ENCODE results near the gene COL20A1.

COL20A1 gene

GRCh38 chr20:63347081-63347741 lies 54.2 kb downstream of the COL20A1 start:
- Histone ChIP-seq H3K27me3 (ENCODE audit: insufficient read depth, low read length) (peaks cover 29% of the 10 kb centered on the region), H2AFZ (ENCODE audit: low read length, unreplicated experiment) (no peak overlapping the region), H3K36me3 (ENCODE audit: insufficient read depth, low read length) (no peaks in the 10 kb centered on the region), H3K4me1 (ENCODE audit: control insufficient read depth, insufficient read depth, low read length, unreplicated experiment) (no peaks in the 10 kb centered on the region), H3K4me3 (ENCODE audit: low read depth, low read length) (no peak overlapping the region), H3K79me2 (ENCODE audit: control insufficient read depth, insufficient read depth, low read length, unreplicated experiment) (no peaks in the 10 kb centered on the region), H3K27ac (ENCODE audit: low read depth, low read length) (no peak overlapping the region)

DNA sequence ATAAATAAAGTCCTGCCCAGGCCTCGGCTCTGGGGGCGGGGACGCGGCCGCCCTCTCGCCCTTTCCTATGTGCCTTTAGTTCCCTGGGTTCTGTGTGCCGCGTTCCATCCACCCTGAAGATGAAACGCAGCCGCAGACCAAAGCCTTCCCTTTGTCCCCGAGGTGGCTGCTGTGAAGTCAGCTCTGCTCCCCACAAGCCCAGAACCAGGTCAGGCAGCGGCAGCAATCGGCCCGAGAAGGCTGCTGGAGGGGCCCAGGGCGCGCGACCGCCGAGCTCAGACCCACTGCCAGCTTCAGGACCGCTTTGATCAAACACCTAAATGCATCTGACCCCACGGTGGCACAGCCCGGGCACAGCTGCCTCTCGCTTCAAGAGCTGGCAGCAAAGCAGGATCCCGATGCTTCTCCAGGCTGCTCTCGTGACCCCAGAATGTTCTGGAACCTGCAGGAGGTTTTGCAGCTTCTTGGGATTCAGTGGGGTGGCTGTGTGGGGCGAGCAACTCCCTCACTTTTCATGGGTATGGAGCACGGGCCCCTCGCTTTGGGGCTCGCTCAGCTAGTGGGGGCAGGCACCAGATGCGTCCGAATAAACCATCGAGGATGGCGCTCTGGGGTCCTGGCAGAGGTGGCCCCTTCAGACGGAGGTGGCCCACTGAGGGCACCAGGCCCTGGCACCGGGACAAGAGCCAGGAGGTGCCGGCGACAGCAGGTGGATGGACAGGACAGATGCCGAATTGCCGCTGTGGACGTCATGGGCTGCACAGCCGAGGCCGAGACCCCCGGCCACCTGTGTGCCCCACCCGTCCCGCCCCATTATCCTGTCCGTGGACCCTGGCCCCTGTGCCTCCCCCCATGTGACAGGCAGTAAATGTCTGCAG lies 55.2 kb downstream of the COL20A1 start:
- Histone ChIP-seq H3K79me2 (ENCODE audit: control insufficient read depth, insufficient read depth, low read length, unreplicated experiment) (no peaks in the 10 kb centered on the region), H2AFZ (ENCODE audit: low read length, unreplicated experiment) (no peak overlapping the region), H3K36me3 (ENCODE audit: insufficient read depth, low read length) (no peaks in the 10 kb centered on the region), H3K4me1 (ENCODE audit: control insufficient read depth, insufficient read depth, low read length, unreplicated experiment) (no peaks in the 10 kb centered on the region), H3K4me3 (ENCODE audit: low read depth, low read length) (no peak overlapping the region), H3K27ac (ENCODE audit: low read depth, low read length) (no peak overlapping the region), H3K27me3 (ENCODE audit: insufficient read depth, low read length) (peaks cover 28% of the 10 kb centered on the region)

DNA sequence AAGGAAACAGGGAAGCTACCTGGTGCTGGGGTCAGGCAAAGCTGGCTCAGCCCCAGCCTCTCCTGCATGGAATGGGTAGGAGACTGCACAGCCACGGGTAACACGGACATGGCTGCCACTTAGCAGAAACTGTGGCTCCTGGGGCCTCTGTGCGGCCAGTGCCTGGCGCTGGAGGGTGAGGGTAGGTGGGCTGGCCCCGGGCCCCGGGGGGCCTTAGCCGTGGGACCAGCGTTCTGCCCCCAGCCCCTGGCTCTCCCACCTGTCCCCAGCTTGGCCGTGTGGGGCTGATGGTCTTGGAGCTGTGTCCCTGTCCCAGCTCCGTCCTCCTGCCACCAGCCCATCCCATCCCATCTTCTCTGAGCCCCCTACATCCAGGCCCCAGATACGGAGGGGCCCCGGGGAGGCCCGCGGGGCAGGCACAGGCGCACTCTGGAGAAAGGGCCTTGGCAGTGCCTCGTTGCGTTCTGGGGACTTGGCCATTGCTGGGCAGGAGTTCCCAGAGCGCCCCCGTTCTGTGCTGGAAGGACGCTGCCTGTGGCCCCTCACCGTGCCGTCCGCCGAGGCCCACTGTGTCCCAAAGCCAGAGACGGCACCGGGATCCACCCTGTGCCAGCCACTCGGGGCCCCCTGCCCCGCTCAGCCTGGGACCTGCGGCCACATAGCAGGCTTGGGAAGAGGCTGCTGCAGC lies 56.0 kb downstream of the COL20A1 start:
- Histone ChIP-seq H3K27ac (ENCODE audit: low read depth, low read length) (no peak overlapping the region), H3K27me3 (ENCODE audit: insufficient read depth, low read length) (peaks cover 22% of the 10 kb centered on the region), H3K36me3 (ENCODE audit: insufficient read depth, low read length) (no peaks in the 10 kb centered on the region), H3K79me2 (ENCODE audit: control insufficient read depth, insufficient read depth, low read length, unreplicated experiment) (no peaks in the 10 kb centered on the region), H3K4me3 (ENCODE audit: low read depth, low read length) (no peak overlapping the region), H2AFZ (ENCODE audit: low read length, unreplicated experiment) (no peak overlapping the region), H3K4me1 (ENCODE audit: control insufficient read depth, insufficient read depth, low read length, unreplicated experiment) (no peaks in the 10 kb centered on the region)

GRCh38 chr20:63349516-63349895 lies 56.5 kb downstream of the COL20A1 start:
- no peaks in the 10 kb centered on the region for H3K79me2 ChIP-seq (ENCODE audit: control insufficient read depth, insufficient read depth, low read length, unreplicated experiment)
- no peak overlapping the region for H2AFZ ChIP-seq (ENCODE audit: low read length, unreplicated experiment)
- peaks cover 17% of the 10 kb centered on the region for H3K27me3 ChIP-seq (ENCODE audit: insufficient read depth, low read length)
- no peaks in the 10 kb centered on the region for H3K36me3 ChIP-seq (ENCODE audit: insufficient read depth, low read length)
- no peak overlapping the region for H3K4me3 ChIP-seq (ENCODE audit: low read depth, low read length)
- H3K27ac ChIP-seq (ENCODE audit: low read depth, low read length) = no peak overlapping the region
- H3K4me1 ChIP-seq (ENCODE audit: control insufficient read depth, insufficient read depth, low read length, unreplicated experiment) = no peaks in the 10 kb centered on the region

DNA sequence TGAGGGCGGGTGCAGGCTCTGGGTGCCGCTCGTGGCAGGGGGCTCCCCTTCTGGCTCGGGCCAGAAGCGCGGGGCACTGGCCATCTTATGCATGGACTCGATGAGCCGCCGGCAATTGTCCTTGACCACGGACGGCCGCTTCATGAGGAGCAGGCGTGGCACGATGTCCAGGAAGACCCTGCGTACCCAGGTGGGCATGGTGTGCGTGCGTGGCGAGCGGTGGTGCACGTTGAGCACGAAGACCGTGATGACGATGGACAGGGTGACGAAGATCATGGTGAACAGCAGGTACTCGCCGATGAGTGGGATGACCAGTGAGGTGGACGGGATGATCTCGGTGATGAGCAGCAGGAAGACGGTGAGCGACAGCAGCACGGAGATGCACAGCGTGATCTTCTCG lies 57.2 kb downstream of the COL20A1 start:
- Histone ChIP-seq H3K4me3 (ENCODE audit: low read depth, low read length) (no peak overlapping the region), H3K27me3 (ENCODE audit: insufficient read depth, low read length) (peaks cover 12% of the 10 kb centered on the region), H3K4me1 (ENCODE audit: control insufficient read depth, insufficient read depth, low read length, unreplicated experiment) (no peaks in the 10 kb centered on the region), H2AFZ (ENCODE audit: low read length, unreplicated experiment) (no peak overlapping the region), H3K27ac (ENCODE audit: low read depth, low read length) (no peak overlapping the region), H3K79me2 (ENCODE audit: control insufficient read depth, insufficient read depth, low read length, unreplicated experiment) (no peaks in the 10 kb centered on the region), H3K36me3 (ENCODE audit: insufficient read depth, low read length) (no peaks in the 10 kb centered on the region)

- Histone ChIP-seq H2AFZ (ENCODE audit: low read length, unreplicated experiment) (no peak overlapping the region), H3K4me3 (ENCODE audit: low read depth, low read length) (no peak overlapping the region), H3K27me3 (ENCODE audit: insufficient read depth, low read length) (peaks cover 6% of the 10 kb centered on the region), H3K27ac (ENCODE audit: low read depth, low read length) (no peak overlapping the region), H3K4me1 (ENCODE audit: control insufficient read depth, insufficient read depth, low read length, unreplicated experiment) (no peaks in the 10 kb centered on the region), H3K36me3 (ENCODE audit: insufficient read depth, low read length) (no peaks in the 10 kb centered on the region), H3K79me2 (ENCODE audit: control insufficient read depth, insufficient read depth, low read length, unreplicated experiment) (no peaks in the 10 kb centered on the region)
Measured at GRCh38 chr20:63350597-63351325, 57.8 kb downstream of the COL20A1 start.

DNA sequence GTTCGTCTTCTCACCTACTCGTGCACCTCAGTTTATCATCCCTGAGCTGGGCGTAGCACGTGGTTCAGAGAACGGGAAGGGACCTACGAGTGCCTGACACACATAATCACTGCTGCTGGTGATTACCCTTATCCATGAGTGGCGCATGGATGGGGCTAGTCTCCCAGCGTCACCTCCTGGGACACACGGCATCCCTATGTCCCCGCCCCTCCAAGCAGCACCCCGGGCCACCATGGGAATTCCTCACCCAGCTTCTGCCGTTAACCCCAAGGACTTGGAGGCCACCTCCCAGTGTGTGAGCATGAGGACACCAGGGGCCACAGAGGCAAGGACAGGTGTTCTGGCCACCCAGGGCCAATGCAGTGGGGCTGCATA lies 58.3 kb downstream of the COL20A1 start:
- Histone ChIP-seq H3K27me3 (ENCODE audit: insufficient read depth, low read length) (peaks cover under 1% of the 10 kb centered on the region; the same call in 1 of the 2 replicates), H3K36me3 (ENCODE audit: insufficient read depth, low read length) (no peaks in the 10 kb centered on the region), H3K4me3 (ENCODE audit: low read depth, low read length) (no peak overlapping the region), H3K4me1 (ENCODE audit: control insufficient read depth, insufficient read depth, low read length, unreplicated experiment) (no peaks in the 10 kb centered on the region), H2AFZ (ENCODE audit: low read length, unreplicated experiment) (no peak overlapping the region), H3K79me2 (ENCODE audit: control insufficient read depth, insufficient read depth, low read length, unreplicated experiment) (no peaks in the 10 kb centered on the region), H3K27ac (ENCODE audit: low read depth, low read length) (no peak overlapping the region)

- Histone ChIP-seq H3K79me2 (ENCODE audit: control insufficient read depth, insufficient read depth, low read length, unreplicated experiment) (no peaks in the 10 kb centered on the region), H2AFZ (ENCODE audit: low read length, unreplicated experiment) (no peak overlapping the region), H3K27me3 (ENCODE audit: insufficient read depth, low read length) (no peaks in the 10 kb centered on the region), H3K4me1 (ENCODE audit: control insufficient read depth, insufficient read depth, low read length, unreplicated experiment) (no peaks in the 10 kb centered on the region), H3K36me3 (ENCODE audit: insufficient read depth, low read length) (no peaks in the 10 kb centered on the region), H3K27ac (ENCODE audit: low read depth, low read length) (no peak overlapping the region), H3K4me3 (ENCODE audit: low read depth, low read length) (no peak overlapping the region)
Measured at GRCh38 chr20:63351811-63352591, 59.0 kb downstream of the COL20A1 start.

GRCh38 chr20:63352811-63353221 lies 59.8 kb downstream of the COL20A1 start:
- Histone ChIP-seq H3K27ac (ENCODE audit: low read depth, low read length) (no peak overlapping the region), H3K27me3 (ENCODE audit: insufficient read depth, low read length) (no peaks in the 10 kb centered on the region), H3K4me1 (ENCODE audit: control insufficient read depth, insufficient read depth, low read length, unreplicated experiment) (no peaks in the 10 kb centered on the region), H2AFZ (ENCODE audit: low read length, unreplicated experiment) (no peak overlapping the region), H3K79me2 (ENCODE audit: control insufficient read depth, insufficient read depth, low read length, unreplicated experiment) (no peaks in the 10 kb centered on the region), H3K36me3 (ENCODE audit: insufficient read depth, low read length) (no peaks in the 10 kb centered on the region), H3K4me3 (ENCODE audit: low read depth, low read length) (no peak overlapping the region)

Data from ACC112 (cell line).